HG02798 (cell line): ENCODE measurements around the gene LPP.
"Not testable (repeated sequence)": the region's sequence is repeated elsewhere in the genome, so short reads cannot be mapped to it uniquely, and the experiment has no call there.

ENCODE experiments used
- ATAC-seq: cut with Tn5 transposase; IDR thresholded peaks from one replicate; pipeline ENCODE4 v1.9.1; 2021; ENCODE audit warnings: mild to moderate bottlenecking; ENCODE audit not compliant: unreplicated experiment, poor library complexity

LPP gene

DNA sequence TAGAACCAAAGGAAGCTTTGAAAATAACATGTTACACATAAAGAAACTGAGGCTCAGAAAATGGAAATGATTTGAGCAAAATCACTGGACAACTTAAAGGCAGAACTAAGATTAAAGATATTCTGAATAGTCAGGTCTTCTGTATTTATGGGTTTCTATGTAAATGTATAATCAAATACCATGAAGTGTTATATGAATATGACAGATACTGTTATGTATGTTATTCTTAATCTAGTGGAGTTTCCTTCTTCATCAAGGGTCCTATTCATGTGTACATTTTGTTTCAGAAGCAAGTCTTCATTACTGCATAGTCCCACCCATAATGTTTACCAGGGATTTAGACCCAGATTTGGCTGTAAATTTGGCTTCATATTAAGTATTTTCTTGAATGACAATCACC lies 547.0 kb downstream of the LPP start:
- ATAC-seq: no peak

DNA sequence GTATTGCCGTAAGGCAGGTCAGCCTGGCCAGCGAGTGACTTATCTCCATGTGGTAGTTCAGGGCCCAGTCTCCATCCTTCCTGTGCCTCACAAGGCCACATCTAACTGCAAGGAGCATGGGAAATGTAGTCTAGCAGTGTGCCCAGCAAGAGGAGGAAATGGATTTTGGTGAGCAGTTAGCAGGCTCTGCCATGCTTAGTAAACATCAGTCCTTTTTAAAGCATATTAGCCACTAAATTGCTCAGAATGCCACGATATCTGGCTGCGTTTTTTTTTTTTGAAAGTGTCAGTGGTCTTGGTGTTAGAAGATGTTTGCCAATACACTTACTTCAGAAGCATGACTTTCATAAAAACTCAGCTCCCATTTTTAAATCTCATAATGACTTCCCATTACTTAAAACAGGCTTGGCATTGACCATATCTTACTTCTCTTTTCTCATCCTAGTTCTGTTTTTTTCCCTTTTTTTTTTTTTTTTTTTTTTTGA lies 547.6 kb downstream of the LPP start:
- no peak for ATAC-seq

- not testable (repeated sequence) for ATAC-seq
Measured at GRCh38 chr3:188702028-188702427, 548.1 kb downstream of the LPP start.

- no peak for ATAC-seq
Measured at GRCh38 chr3:188706176-188706575, 552.2 kb downstream of the LPP start.

DNA sequence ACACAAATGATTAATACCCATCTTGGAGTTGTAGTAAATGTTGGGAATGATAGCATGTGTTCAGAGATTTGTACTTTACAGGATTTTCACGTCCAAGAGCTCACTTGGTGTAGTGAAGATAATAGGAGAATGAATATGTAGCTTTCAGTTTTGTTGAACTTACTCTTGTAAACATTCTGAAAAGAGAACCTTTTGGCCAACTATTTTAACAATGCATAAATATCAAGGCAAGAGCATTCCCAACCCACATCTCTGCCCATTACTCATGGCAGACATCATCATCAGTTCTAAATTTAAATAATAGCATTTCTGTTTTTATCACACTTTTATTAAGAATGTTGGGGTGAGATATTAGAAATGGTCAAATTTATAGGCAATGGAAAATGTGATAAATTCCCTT lies 552.6 kb downstream of the LPP start:
- ATAC-seq: no peak

- ATAC-seq: no peak
Measured at GRCh38 chr3:188707381-188708288, 553.7 kb downstream of the LPP start.

GRCh38 chr3:188711881-188712247 lies 557.9 kb downstream of the LPP start:
- no peak for ATAC-seq

DNA sequence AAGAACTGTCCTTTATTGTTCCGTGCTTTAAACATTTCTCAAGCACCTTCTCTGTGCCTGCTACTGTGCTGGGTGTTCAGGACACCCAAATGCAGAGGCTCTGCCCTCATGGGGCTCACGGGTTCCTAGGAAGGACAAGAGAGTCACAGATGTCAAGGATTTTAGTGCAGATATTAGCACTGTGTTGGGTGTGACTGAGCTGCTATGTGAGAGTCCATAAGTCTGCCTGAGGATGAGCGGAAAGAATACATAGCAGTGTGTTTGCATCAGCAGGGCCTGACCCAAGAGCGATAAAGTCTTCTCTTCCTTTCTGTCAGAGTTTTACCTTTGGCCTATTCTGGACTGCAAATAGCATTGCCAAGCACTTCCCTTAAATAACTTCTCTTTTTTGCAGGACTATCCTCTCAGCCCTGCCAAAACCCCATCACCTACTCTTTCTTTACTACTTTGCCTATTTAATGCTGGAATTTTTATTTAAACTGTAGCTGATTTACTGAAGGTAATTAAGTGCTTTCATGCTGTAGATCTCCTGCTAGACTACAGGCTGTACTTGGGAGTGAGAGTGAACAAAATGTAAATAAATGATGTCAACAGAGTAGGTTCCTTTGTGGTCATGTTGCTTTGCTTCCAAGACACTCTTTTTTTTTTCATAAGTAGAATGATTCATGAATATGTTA lies 558.4 kb downstream of the LPP start:
- no peak for ATAC-seq

DNA sequence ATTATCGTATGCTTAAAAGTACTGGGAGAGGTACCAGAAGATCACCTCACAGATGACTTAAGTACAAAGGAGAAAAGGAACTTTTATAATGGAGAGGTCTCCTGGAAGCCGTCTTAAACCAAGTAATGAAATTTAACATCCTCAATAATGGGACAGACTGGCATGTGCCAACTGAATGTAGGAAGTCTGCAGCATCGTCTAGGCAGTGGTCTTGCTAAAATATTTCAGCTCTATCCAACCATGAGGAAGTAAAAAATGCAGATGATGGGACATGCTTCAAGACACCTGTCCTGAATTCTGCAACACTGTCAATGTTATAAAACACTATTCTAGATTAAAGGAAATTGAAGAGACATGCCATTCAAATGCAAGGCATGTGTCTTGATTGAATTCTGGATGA lies 559.0 kb downstream of the LPP start:
- ATAC-seq: no peak

DNA sequence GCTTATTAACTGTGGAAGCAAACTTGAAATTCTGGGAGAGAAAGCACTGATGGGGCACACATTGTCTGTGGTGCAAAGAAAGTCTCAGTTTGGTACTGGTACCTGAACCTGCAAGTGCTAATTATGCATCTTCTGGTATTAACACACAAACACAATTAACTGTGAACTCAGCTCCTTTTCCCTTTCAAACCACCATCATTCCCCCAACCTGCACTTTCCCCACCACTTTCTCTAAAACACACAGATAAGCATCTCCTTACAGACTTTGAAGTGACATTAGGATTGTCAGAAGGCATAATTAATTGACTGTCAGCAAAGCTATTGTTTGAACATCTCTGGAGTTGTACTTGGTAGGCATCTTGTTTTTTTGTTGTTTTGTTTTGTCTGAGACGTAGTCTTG lies 565.6 kb downstream of the LPP start:
- ATAC-seq: no peak

GRCh38 chr3:188720215-188720614 lies 566.3 kb downstream of the LPP start:
- no peak for ATAC-seq

GRCh38 chr3:188720636-188721035 lies 566.7 kb downstream of the LPP start:
- ATAC-seq: no peak

DNA sequence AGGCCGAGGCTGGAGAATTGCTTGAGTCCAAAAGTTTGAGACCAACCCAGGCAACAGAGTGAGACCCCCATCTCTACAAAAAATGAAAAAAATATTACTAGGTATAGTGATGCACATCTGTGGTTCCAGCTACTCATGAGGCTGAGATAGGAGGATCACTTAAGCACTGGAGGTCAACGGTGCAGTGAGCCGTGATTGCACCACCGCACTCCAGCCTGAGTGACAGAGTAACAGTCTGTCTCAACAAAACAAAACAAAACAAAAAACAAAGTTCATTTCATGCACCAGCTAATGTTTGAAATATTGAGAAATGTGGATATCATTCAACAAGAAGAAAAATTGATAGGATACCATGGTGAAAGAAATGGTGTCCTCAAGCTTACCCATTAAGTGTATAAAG lies 567.4 kb downstream of the LPP start:
- no peak for ATAC-seq

- no peak for ATAC-seq
Measured at GRCh38 chr3:188721990-188722389, 568.0 kb downstream of the LPP start.

GRCh38 chr3:188722963-188723362 lies 569.0 kb downstream of the LPP start:
- no peak for ATAC-seq

DNA sequence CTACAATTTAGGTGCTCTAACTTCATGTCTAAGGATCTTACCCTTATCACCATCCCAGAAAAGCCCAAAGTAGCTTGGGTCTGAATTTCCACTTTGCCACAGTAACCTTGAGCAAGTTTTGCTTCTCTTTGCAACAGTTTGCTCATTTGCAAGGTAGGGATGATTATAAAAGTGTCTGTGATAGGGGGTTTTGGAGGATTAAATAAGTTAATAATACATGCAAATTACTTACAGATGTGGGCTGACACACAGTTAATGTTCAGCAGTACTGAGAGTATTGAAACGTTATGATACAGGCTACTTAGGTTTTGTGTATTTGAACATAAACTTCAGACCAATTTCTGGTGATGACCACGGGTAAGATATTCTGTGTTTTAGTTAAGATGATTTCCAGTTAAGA lies 573.1 kb downstream of the LPP start:
- no peak for ATAC-seq

GRCh38 chr3:188728371-188728896 lies 574.5 kb downstream of the LPP start:
- ATAC-seq: no peak

DNA sequence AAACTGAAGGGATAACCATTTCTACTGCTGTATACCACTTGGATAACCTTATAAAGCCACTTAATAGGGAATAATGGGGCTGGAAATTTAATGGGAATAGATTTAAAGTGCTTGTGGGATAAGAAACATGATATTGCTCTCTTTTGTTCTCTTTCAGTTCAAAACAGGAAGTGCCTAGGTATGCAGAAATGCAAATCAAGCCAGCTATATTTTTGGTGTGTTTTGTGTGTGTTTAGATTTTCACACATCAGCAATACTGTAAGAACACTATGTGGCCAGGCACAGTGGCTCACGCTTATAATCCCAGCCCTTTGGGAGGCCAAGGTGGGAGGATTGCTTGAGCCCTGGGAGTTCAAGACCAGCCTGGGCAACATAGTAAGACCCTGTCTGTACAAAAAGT lies 575.5 kb downstream of the LPP start:
- ATAC-seq: no peak

GRCh38 chr3:188734395-188734794 lies 580.4 kb downstream of the LPP start:
- ATAC-seq: no peak

DNA sequence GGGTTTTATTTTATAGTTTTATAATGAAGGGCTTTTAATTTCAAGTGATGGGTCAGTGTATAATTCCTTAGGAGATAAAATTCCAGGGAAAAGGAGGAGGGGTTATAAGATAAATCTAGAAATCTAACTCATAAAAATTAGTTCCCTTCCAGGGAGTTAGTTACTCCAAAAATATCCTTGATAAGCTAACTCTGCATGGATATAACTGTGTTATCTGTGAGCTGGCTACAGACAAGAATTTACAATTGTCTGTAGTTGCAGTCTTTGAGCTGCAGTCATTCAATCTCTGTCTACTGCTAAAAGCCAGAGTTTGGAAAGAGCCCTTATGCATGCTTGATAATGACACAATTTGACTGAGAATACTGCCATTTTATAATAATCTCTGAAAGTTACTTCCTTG lies 585.6 kb downstream of the LPP start:
- no peak for ATAC-seq

- no peak for ATAC-seq
Measured at GRCh38 chr3:188740010-188740409, 586.1 kb downstream of the LPP start.
